SK-N-SH treated with all-trans-retinoic acid at 6 μM for 48 hours (cell line): ENCODE results near the gene ERC1.

Experiments used
- ATAC-seq: fragments of 200-7000 bp; cut with Tn5 transposase; 3 replicates; pipeline ENCODE4 v1.9.1; 2020; ENCODE audit warnings: mild to moderate bottlenecking, moderate library complexity
- BACH2 ChIP-seq: fragments of 250-450 bp; sonication (Bioruptor Pico); IDR thresholded peaks from 2 replicates; pipeline ENCODE4 v1.9.0; 2021; ENCODE audit warnings: mild to moderate bottlenecking, borderline replicate concordance
- CSDC2 ChIP-seq: fragments of 250-450 bp; sonication (Bioruptor Pico); IDR thresholded peaks from 2 replicates; pipeline ENCODE4 v1.5.0; 2020; ENCODE audit warnings: mild to moderate bottlenecking, moderate library complexity
- ESRRG ChIP-seq: fragments of 250-450 bp; sonication (Bioruptor Pico); IDR thresholded peaks from 2 replicates; pipeline ENCODE4 v1.6.1; 2021; ENCODE audit warnings: mild to moderate bottlenecking
- GLIS3 ChIP-seq: fragments of 250-450 bp; sonication (Bioruptor Pico); IDR thresholded peaks from 2 replicates; pipeline ENCODE4 v1.5.0; 2020; ENCODE audit warnings: mild to moderate bottlenecking, moderate library complexity
- ISL1 ChIP-seq: fragments of 250-450 bp; sonication (Bioruptor Pico); IDR thresholded peaks from 2 replicates; pipeline ENCODE4 v2.1.2; 2022; ENCODE audit warnings: mild to moderate bottlenecking, moderate library complexity
- PPARA ChIP-seq: fragments of 250-450 bp; sonication (Bioruptor Pico); IDR thresholded peaks from 2 replicates; pipeline ENCODE4 v1.5.0; 2020; ENCODE audit warnings: mild to moderate bottlenecking, borderline replicate concordance
- RARB ChIP-seq: fragments of 250-450 bp; sonication (Bioruptor Pico); IDR thresholded peaks from 2 replicates; pipeline ENCODE4 v1.8.0; 2021; ENCODE audit warnings: mild to moderate bottlenecking, moderate library complexity
- SNAI2 ChIP-seq: fragments of 250-450 bp; sonication (Bioruptor Pico); IDR thresholded peaks from 2 replicates; pipeline ENCODE4 v1.5.0; 2020; ENCODE audit warnings: mild to moderate bottlenecking, moderate library complexity
- TCF4 ChIP-seq: fragments of 250-450 bp; sonication (Bioruptor Pico); IDR thresholded peaks from 2 replicates; pipeline ENCODE4 v1.8.0; 2021; ENCODE audit warnings: mild to moderate bottlenecking, moderate library complexity, borderline replicate concordance
- TOX ChIP-seq: fragments of 250-450 bp; sonication (Bioruptor Pico); IDR thresholded peaks from 2 replicates; pipeline ENCODE4 v1.8.0; 2021; ENCODE audit warnings: mild to moderate bottlenecking, moderate library complexity, borderline replicate concordance
- ZC3H10 ChIP-seq: fragments of 250-450 bp; sonication (Bioruptor Pico); IDR thresholded peaks from 2 replicates; pipeline ENCODE4 v1.5.1; 2021; ENCODE audit warnings: mild to moderate bottlenecking, moderate library complexity
- ZFP3 ChIP-seq: fragments of 250-450 bp; sonication (Bioruptor Pico); IDR thresholded peaks from 2 replicates; pipeline ENCODE4 v1.5.0; 2020; ENCODE audit warnings: mild to moderate bottlenecking, moderate library complexity
- ZFP30 ChIP-seq: fragments of 450-650 bp; formaldehyde crosslinking; IDR thresholded peaks from 2 replicates; pipeline ENCODE4 v1.5.0; 2022; ENCODE audit warnings: mild to moderate bottlenecking, moderate library complexity
- ZNF565 ChIP-seq: fragments of 450-650 bp; formaldehyde crosslinking; conservative IDR thresholded peaks from 2 replicates; pipeline ENCODE4 v1.5.0; 2020; ENCODE audit warnings: low read depth, mild to moderate bottlenecking, moderate library complexity
- ZNF70 ChIP-seq: fragments of 450-650 bp; formaldehyde crosslinking; IDR thresholded peaks from 2 replicates; pipeline ENCODE4 v1.5.0; 2020; ENCODE audit warnings: mild to moderate bottlenecking, moderate library complexity
- ZNF8 ChIP-seq: fragments of 450-650 bp; formaldehyde crosslinking; IDR thresholded peaks from 2 replicates; pipeline ENCODE4 v1.5.0; 2020; ENCODE audit warnings: mild to moderate bottlenecking, moderate library complexity
- TF ChIP-seq, protein P1 (sequence below): fragments of 250-450 bp; sonication (Bioruptor Pico); IDR thresholded peaks from 2 replicates; pipeline ENCODE4 v1.8.0; 2021; ENCODE audit warnings: low read depth, mild to moderate bottlenecking, moderate library complexity, borderline replicate concordance
- TF ChIP-seq, protein P2 (sequence below): fragments of 250-450 bp; sonication (Bioruptor Pico); IDR thresholded peaks from 2 replicates; pipeline ENCODE4 v1.8.0; 2020; ENCODE audit warnings: mild to moderate bottlenecking, moderate library complexity, borderline replicate concordance
- TF ChIP-seq, protein P3 (sequence below): fragments of 250-450 bp; sonication (Bioruptor Pico); IDR thresholded peaks from 2 replicates; pipeline ENCODE4 v1.5.1; 2021; ENCODE audit warnings: mild to moderate bottlenecking, moderate library complexity
- TF ChIP-seq, protein P4 (sequence below): fragments of 250-450 bp; sonication (Bioruptor Pico); IDR thresholded peaks from 2 replicates; pipeline ENCODE4 v1.5.1; 2020; ENCODE audit warnings: low read depth, mild to moderate bottlenecking, moderate library complexity

ERC1 gene

DNA sequence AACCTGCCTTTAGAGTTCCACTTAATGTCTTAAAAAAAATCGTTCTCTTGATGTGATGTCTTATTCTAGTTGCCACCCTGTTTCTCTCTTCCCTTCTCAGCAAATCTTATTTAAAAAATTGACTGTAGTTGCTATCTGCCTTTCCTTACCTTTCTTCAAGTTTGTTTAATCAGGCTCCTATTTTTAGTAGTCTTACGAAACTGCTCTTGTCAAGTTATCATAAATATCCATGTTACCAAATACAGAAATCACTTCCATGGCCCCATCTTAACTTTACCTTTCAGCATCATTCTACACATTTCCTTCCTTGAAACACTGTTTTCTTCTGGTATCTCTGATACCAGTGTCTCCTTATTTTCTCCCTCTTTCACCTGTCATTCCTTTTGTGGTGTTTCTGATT is 227.3 kb downstream of the ERC1 start:
- ATAC-seq = no peak
- TF ChIP-seq ZFP3 (CRISPR knock-in tag) = no peak
- TF ChIP-seq ZC3H10 (CRISPR knock-in tag) = no peak
- TF ChIP-seq PPARA = no peak
- TF ChIP-seq, protein P1, sequence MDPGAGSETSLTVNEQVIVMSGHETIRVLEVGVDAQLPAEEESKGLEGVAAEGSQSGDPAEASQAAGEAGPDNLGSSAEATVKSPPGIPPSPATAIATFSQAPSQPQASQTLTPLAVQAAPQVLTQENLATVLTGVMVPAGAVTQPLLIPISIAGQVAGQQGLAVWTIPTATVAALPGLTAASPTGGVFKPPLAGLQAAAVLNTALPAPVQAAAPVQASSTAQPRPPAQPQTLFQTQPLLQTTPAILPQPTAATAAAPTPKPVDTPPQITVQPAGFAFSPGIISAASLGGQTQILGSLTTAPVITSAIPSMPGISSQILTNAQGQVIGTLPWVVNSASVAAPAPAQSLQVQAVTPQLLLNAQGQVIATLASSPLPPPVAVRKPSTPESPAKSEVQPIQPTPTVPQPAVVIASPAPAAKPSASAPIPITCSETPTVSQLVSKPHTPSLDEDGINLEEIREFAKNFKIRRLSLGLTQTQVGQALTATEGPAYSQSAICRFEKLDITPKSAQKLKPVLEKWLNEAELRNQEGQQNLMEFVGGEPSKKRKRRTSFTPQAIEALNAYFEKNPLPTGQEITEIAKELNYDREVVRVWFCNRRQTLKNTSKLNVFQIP (CRISPR knock-in tag) = no peak
- TF ChIP-seq CSDC2 (CRISPR knock-in tag) = no peak

DNA sequence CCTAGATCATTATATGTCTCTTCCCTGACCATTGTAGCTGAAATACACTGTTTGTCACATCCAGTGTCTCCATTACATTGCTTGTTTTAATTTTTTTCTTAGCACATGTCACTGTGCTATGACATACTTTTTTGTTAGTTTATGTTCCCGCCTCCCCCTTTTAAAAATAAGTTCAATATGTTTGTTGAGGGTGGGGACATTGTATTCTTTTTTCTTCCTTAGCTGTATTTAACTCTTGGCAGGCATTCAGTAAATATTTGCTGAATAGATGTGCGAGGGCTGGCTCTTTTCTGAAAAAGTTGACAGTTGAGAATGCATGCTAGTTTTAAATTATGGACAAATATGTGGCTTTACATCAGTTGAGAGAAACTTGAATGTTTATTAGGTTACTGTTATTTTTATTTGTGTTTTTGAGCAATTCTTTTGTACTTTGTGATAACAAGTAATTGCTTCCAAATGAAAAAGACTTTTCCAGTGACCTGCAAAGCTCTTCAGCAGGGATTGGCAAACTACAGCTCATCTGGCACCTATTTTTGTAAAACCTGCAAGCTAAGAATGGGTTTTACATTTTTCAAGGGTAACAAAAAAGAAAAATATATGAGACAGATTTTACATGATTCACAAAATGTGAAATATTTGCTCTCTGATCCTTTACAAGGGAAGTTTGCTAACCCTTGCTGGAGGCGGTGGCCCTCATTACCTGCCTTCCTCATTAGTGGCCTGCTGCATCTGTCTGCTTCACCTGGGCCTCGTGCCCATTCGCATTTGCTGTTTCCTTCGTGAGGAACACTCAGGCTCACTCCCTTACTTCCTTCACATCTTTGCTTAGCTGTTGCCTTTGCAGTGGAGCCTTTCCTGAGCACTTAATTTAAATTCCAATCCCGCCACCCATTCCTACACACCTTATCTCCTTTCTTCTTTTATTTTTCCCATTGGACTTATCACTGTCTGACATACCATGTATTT is 229.4 kb downstream of the ERC1 start:
- no peak for TF ChIP-seq ZNF70
- TF ChIP-seq, all 23 proteins: peak for 0
- ATAC-seq = no peak

DNA sequence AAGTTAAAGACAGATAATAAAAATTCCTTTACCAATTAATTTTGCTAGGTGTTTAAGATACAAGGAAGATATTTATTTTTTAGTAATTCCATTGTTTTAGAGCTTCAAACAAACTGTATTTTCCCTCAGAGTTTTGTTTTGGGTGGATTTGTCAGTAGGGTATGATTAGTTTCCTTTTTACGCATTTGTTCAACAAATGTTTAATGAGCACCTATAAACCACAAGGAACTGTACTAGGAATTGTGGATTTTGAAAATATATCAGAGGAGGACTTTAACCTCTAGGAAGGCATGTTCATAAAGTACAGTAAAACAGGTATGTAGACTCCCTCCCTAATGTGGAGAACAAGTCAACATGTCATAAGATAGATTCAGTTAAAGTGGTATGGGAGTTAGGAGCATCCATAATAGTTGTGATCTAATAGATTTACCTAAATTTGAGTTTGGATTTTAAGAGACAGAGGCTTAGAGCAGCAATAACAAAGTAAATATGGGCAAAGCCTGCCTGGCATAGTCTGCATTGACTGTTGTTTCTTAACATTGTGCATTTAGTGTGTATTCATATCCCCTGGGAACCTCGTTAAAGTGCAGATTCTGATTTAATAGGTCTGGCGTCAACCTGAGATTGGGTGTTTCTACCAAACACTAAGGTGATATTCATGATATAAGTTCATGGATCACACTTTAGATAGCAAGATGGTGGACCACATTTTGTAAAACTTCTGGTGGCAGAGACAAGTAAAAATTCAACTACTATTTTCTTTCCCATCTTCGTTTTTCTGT is 232.0 kb downstream of the ERC1 start:
- TF ChIP-seq, protein P2, sequence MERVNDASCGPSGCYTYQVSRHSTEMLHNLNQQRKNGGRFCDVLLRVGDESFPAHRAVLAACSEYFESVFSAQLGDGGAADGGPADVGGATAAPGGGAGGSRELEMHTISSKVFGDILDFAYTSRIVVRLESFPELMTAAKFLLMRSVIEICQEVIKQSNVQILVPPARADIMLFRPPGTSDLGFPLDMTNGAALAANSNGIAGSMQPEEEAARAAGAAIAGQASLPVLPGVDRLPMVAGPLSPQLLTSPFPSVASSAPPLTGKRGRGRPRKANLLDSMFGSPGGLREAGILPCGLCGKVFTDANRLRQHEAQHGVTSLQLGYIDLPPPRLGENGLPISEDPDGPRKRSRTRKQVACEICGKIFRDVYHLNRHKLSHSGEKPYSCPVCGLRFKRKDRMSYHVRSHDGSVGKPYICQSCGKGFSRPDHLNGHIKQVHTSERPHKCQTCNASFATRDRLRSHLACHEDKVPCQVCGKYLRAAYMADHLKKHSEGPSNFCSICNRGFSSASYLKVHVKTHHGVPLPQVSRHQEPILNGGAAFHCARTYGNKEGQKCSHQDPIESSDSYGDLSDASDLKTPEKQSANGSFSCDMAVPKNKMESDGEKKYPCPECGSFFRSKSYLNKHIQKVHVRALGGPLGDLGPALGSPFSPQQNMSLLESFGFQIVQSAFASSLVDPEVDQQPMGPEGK (CRISPR knock-in tag) = no peak
- TF ChIP-seq TOX (CRISPR knock-in tag) (no peak), ZFP30 (no peak), ZNF565 (CRISPR knock-in tag) (no peak), RARB (CRISPR knock-in tag) (no peak), ESRRG (CRISPR knock-in tag) (no peak), CSDC2 (CRISPR knock-in tag) (no peak), PPARA (no peak), GLIS3 (CRISPR knock-in tag) (no peak), ISL1 (CRISPR knock-in tag) (no peak), SNAI2 (no peak), ZNF8 (CRISPR knock-in tag) (no peak), BACH2 (CRISPR knock-in tag) (no peak), TCF4 (CRISPR knock-in tag) (no peak)
- TF ChIP-seq, protein P3, sequence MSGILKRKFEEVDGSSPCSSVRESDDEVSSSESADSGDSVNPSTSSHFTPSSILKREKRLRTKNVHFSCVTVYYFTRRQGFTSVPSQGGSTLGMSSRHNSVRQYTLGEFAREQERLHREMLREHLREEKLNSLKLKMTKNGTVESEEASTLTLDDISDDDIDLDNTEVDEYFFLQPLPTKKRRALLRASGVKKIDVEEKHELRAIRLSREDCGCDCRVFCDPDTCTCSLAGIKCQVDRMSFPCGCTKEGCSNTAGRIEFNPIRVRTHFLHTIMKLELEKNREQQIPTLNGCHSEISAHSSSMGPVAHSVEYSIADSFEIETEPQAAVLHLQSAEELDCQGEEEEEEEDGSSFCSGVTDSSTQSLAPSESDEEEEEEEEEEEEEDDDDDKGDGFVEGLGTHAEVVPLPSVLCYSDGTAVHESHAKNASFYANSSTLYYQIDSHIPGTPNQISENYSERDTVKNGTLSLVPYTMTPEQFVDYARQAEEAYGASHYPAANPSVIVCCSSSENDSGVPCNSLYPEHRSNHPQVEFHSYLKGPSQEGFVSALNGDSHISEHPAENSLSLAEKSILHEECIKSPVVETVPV (CRISPR knock-in tag) = no peak
- TF ChIP-seq, protein P4, sequence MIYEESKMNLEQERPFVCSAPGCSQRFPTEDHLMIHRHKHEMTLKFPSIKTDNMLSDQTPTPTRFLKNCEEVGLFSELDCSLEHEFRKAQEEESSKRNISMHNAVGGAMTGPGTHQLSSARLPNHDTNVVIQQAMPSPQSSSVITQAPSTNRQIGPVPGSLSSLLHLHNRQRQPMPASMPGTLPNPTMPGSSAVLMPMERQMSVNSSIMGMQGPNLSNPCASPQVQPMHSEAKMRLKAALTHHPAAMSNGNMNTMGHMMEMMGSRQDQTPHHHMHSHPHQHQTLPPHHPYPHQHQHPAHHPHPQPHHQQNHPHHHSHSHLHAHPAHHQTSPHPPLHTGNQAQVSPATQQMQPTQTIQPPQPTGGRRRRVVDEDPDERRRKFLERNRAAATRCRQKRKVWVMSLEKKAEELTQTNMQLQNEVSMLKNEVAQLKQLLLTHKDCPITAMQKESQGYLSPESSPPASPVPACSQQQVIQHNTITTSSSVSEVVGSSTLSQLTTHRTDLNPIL = no peak
- TF ChIP-seq, protein P1 (CRISPR knock-in tag) = no peak
- TF ChIP-seq, all 23 proteins: peak for 0
- ATAC-seq = no peak
